Prostate gland (tissue), 2 donors: ENCODE measurements around the gene RCAN1. TPM values are rescaled to one million over a fixed set of nuclear protein-coding genes. Genes with fewer than 3 reads are reported as not detected.

Experiments used
- DNase-seq: peaks from one replicate; pipeline ENCODE4 v3.0.0-alpha.2; 2019; ENCODE audit warnings: low spot score
- H3K27ac ChIP-seq, 2 donors: fragments of 200-600 bp; sonication (generic); 2 replicates each; pipeline ENCODE4 v1.5.1; 2017 to 2019
- H3K27me3 ChIP-seq: fragments of 200-600 bp; sonication (generic); replicated peaks from 2 replicates; pipeline ENCODE4 v1.5.1; 2019; ENCODE audit not compliant: insufficient read depth
- H3K36me3 ChIP-seq, 2 donors: fragments of 200-600 bp; sonication (generic); 1 replicate in 1 of 2; 2 replicates in 1 of 2; pipeline versions ENCODE4 v1.5.1 to v1.8.1; 2017 to 2019
- H3K4me1 ChIP-seq: fragments of 200-600 bp; sonication (generic); replicated peaks from 2 replicates; pipeline ENCODE4 v1.5.1; 2019
- H3K4me3 ChIP-seq, 2 donors: fragments of 200-600 bp; sonication (generic); 2 replicates each; pipeline ENCODE4 v1.5.1; 2017 to 2019
- H3K9me3 ChIP-seq: fragments of 200-600 bp; sonication (generic); 2 replicates; pipeline ENCODE4 v1.5.1; 2017
- CTCF ChIP-seq, 4 experiments: fragments of 200-600 bp in 2 of 4; fragments of 450-650 bp in 2 of 4; sonication (generic) in 2 of 4; IDR thresholded peaks; 1 replicate in 3 of 4; 2 replicates in 1 of 4; pipeline ENCODE4 v1.5.1; 2016 to 2019; ENCODE audit warnings: antibody characterized with exemption in 4 of 4, mild to moderate bottlenecking in 2 of 4, moderate library complexity in 2 of 4
- POLR2A ChIP-seq: fragments of 450-650 bp; IDR thresholded peaks from one replicate; pipeline ENCODE4 v1.6.1; 2016; ENCODE audit warnings: antibody characterized with exemption, mild to moderate bottlenecking
- POLR2AphosphoS5 ChIP-seq: sonication (generic); formaldehyde crosslinking; IDR thresholded peaks from one replicate; pipeline ENCODE4 v1.6.1; 2017; ENCODE audit warnings: antibody characterized with exemption
- whole genome bisulfite sequencing: methylation state at CpG from one replicate; pipeline ENCODE4 v1.1.5; 2018; 5-methylcytosine and 5-hydroxymethylcytosine counted together
- intact Hi-C: fragments of 100-400 bp; cut with DNase I; formaldehyde crosslinking; loops from one replicate; pipeline ENCODE4 v1.14.2; 2022
- total RNA-seq, 2 donors: library from RNA; depleted of rRNA; stranded (reverse); fragments of >200 nt; gene quantifications; one replicate each; pipeline ENCODE4 v1.1.0, GENCODE V29; 2016

Gene RCAN1
- total RNA-seq, 2 donors from 2014 or later: 12.0 to 14.1 TPM

GRCh38 chr21:34579411-34579810 is 35.5 kb downstream of the RCAN1 start:
- Histone ChIP-seq H3K4me1 (no peaks in the 10 kb centered on the region), H3K27ac (no peak overlapping the region), H3K9me3 (no peaks in the 10 kb centered on the region), H3K36me3 (no peaks in the 10 kb centered on the region), H3K27me3 (no peaks in the 10 kb centered on the region), H3K4me3 (no peak overlapping the region)
- TF ChIP-seq POLR2A (no peak), POLR2AphosphoS5 (no peak), CTCF (IDR thresholded peaks at IDR 0.05) (no peak)
- no peak for DNase-seq
- intact Hi-C loops: no loop called here
- 97% methylated on average over 1 of the region's 1 CpG for WGBS

GRCh38 chr21:34576041-34576511 is 38.8 kb downstream of the RCAN1 start:
- H3K36me3 ChIP-seq: no peaks in the 10 kb centered on the region
- WGBS: 36% methylated on average over 5 of the region's 5 CpGs
- TF ChIP-seq POLR2AphosphoS5 (peak; percentile 62), CTCF (IDR thresholded peaks at IDR 0.05) (no peak), POLR2A (no peak)
- no peak overlapping the region for H3K4me3 ChIP-seq
- intact Hi-C loops: no loop called here
- DNase-seq: peak; percentile 53
- H3K9me3 ChIP-seq: no peaks in the 10 kb centered on the region
- no peaks in the 10 kb centered on the region for H3K27me3 ChIP-seq
- no peaks in the 10 kb centered on the region for H3K4me1 ChIP-seq
- peak overlapping the region; percentile 19 to 46 for H3K27ac ChIP-seq

- no peak overlapping the region for H3K27ac ChIP-seq
These were observed 40.0 kb downstream of the RCAN1 start for GRCh38 chr21:34574601-34575529.

GRCh38 chr21:34571994-34572393 is 42.9 kb downstream of the RCAN1 start:
- Histone ChIP-seq H3K36me3 (no peaks in the 10 kb centered on the region), H3K27me3 (no peaks in the 10 kb centered on the region), H3K9me3 (no peaks in the 10 kb centered on the region), H3K27ac (no peak overlapping the region), H3K4me3 (no peak overlapping the region), H3K4me1 (no peaks in the 10 kb centered on the region)
- TF ChIP-seq POLR2AphosphoS5 (no peak), CTCF (IDR thresholded peaks at IDR 0.05) (no peak), POLR2A (no peak)
- 85% methylated on average over 7 of the region's 7 CpGs for WGBS
- intact Hi-C loops: no loop called here
- DNase-seq: no peak

More at GRCh38 chr21:34574601-34575529, 40.0 kb downstream of the RCAN1 start:
- no peaks in the 10 kb centered on the region for H3K9me3 ChIP-seq
- no peak for DNase-seq
- H3K4me1 ChIP-seq: no peaks in the 10 kb centered on the region
- 80% methylated on average over 24 of the region's 24 CpGs for WGBS
- H3K4me3 ChIP-seq: no peak overlapping the region
- TF ChIP-seq POLR2AphosphoS5 (no peak), CTCF (IDR thresholded peaks at IDR 0.05) (no peak), POLR2A (no peak)
- H3K36me3 ChIP-seq: no peaks in the 10 kb centered on the region
- intact Hi-C loops: no loop called here
- H3K27me3 ChIP-seq: no peaks in the 10 kb centered on the region

GRCh38 chr21:34570313-34570712 is 44.6 kb downstream of the RCAN1 start:
- Histone ChIP-seq H3K4me3 (no peak overlapping the region), H3K27me3 (no peaks in the 10 kb centered on the region), H3K4me1 (no peaks in the 10 kb centered on the region), H3K36me3 (no peaks in the 10 kb centered on the region), H3K9me3 (no peaks in the 10 kb centered on the region), H3K27ac (no peak overlapping the region)
- TF ChIP-seq CTCF (IDR thresholded peaks at IDR 0.05): no peak
- TF ChIP-seq POLR2AphosphoS5: no peak
- TF ChIP-seq POLR2A: no peak
- intact Hi-C loops: no loop called here
- DNase-seq: no peak
- 85% methylated on average over 3 of the region's 3 CpGs for WGBS
